Fibroblast of the aortic adventitia (primary cell): ENCODE data around the gene DACT2. TPM values are rescaled to one million over a fixed set of nuclear protein-coding genes. Genes with fewer than 3 reads are reported as not detected.

ENCODE experiments used
- DNase-seq: peaks from one replicate; pipeline ENCODE4 v3.0.0-alpha.2; 2010; ENCODE audit warnings: low read depth
- H3K4me3 ChIP-seq: 2 replicates; pipeline ENCODE4 v1.5.1; 2011; ENCODE audit warnings: low read depth, mild to moderate bottlenecking, control low read depth, low read length, moderate library complexity
- CTCF ChIP-seq: IDR thresholded peaks from 2 replicates; pipeline ENCODE4 v1.5.1; 2011; ENCODE audit warnings: mild to moderate bottlenecking, low read length, control low read depth, inconsistent platforms; ENCODE audit not compliant: insufficient read depth
- total RNA-seq: library from RNA; depleted of rRNA; stranded (reverse); fragments of >200 nt; gene quantifications from 2 replicates; pipeline ENCODE4 v1.2.3, GENCODE V29; 2012; ENCODE audit warnings: low replicate concordance

The DACT2 gene
- total RNA-seq, 1 donor, result 0.27 TPM

- no peak overlapping the region for H3K4me3 ChIP-seq
- no peak for TF ChIP-seq CTCF
- DNase-seq, result no peak
These were observed 14.4 kb downstream of the DACT2 start for GRCh38 chr6:168305096-168305749.

- no peak for DNase-seq
These were observed 14.9 kb downstream of the DACT2 start for GRCh38 chr6:168304752-168305015.

GRCh38 chr6:168303982-168304751 is 15.4 kb downstream of the DACT2 start:
- TF ChIP-seq CTCF, result no peak
- no peak overlapping the region for H3K4me3 ChIP-seq
- DNase-seq, result no peak

More at GRCh38 chr6:168304752-168305015, 14.9 kb downstream of the DACT2 start:
- no peak overlapping the region for H3K4me3 ChIP-seq
- TF ChIP-seq CTCF, result no peak

GRCh38 chr6:168302534-168302933 is 17.0 kb downstream of the DACT2 start:
- DNase-seq, result no peak
- no peak overlapping the region for H3K4me3 ChIP-seq
- no peak for TF ChIP-seq CTCF

- DNase-seq, result no peak
- no peak overlapping the region for H3K4me3 ChIP-seq
- no peak for TF ChIP-seq CTCF
These were observed 17.8 kb downstream of the DACT2 start for GRCh38 chr6:168301648-168302398.

GRCh38 chr6:168300975-168301647 is 18.5 kb downstream of the DACT2 start:
- no peak for TF ChIP-seq CTCF
- no peak for DNase-seq
- H3K4me3 ChIP-seq, result no peak overlapping the region
